ENCODE data around the gene RANBP3. TPM values are rescaled to one million over a fixed set of nuclear protein-coding genes. Genes with fewer than 3 reads are reported as not detected.
"Not testable (repeated sequence)": the region's sequence is repeated elsewhere in the genome, so short reads cannot be mapped to it uniquely, and the experiment has no call there.

The RANBP3 gene
- total and polyA plus RNA-seq, 2 of the 8 experiments (the other 6 are each of a cell fraction or from before 2014, with no cell fraction given): 95.4 to 122 TPM

- H3K18ac ChIP-seq (ENCODE audit: extremely low read depth, low read length); H2BK5ac ChIP-seq (ENCODE audit: low read depth, low read length); H3K4me2 ChIP-seq (ENCODE audit: insufficient read depth in 1 of 2, low read depth in 2 of 2, low read length in 2 of 2); H3K4me1 ChIP-seq (replicated peaks in 1 of 4; ENCODE audit: control insufficient read depth in 3 of 4, insufficient read depth in 4 of 4, low read length in 3 of 4); H3K9me3 ChIP-seq (ENCODE audit: insufficient read depth in 2 of 2, low read depth in 1 of 2, low read length in 1 of 2); H3K23me2 ChIP-seq (ENCODE audit: low read depth, low read length); H3K56ac ChIP-seq (replicated peaks; ENCODE audit: insufficient read length, low read depth, low read length); H2AFZ ChIP-seq (ENCODE audit: low read length); H3K79me1 ChIP-seq (ENCODE audit: low read depth, low read length); H2BK120ac ChIP-seq (replicated peaks; ENCODE audit: low read depth, low read length); H3K9ac ChIP-seq (replicated peaks in 1 of 4; ENCODE audit: extremely low read depth in 1 of 4, low read depth in 3 of 4, low read length in 3 of 4); H4K91ac ChIP-seq (replicated peaks; ENCODE audit: insufficient read length, low read length); H3K4me3 ChIP-seq (ENCODE audit: extremely low read depth in 1 of 4, insufficient read depth in 2 of 4, low read depth in 3 of 4, low read length in 4 of 4); H4K20me1 ChIP-seq (replicated peaks in 1 of 2; ENCODE audit: control insufficient read depth in 1 of 2, insufficient read depth in 2 of 2, low read length in 2 of 2); H2AK5ac ChIP-seq (ENCODE audit: low read depth, low read length); H3K36me3 ChIP-seq (ENCODE audit: control insufficient read depth in 2 of 4, insufficient read depth in 4 of 4, low read length in 3 of 4); H3K79me2 ChIP-seq (ENCODE audit: control insufficient read depth in 1 of 2, insufficient read depth in 2 of 2, low read length in 2 of 2); H3K23ac ChIP-seq (ENCODE audit: insufficient read length); H2BK12ac ChIP-seq (ENCODE audit: low read depth, low read length); H4K8ac ChIP-seq (ENCODE audit: extremely low read depth, insufficient read depth, low read length); H4K5ac ChIP-seq (ENCODE audit: insufficient read length, low read depth, low read length); FAIRE-seq; POLR2A ChIA-PET (ENCODE audit: partially characterized antibody); H2BK15ac ChIP-seq (ENCODE audit: low read length); H3K4ac ChIP-seq (replicated peaks; ENCODE audit: insufficient read length, low read depth, low read length); H2BK20ac ChIP-seq (ENCODE audit: low read length); H3K14ac ChIP-seq (ENCODE audit: insufficient read length); H3K27me3 ChIP-seq (replicated peaks in 1 of 4; ENCODE audit: control insufficient read depth in 3 of 4, extremely low read depth in 1 of 4, insufficient read depth in 3 of 4, low read length in 3 of 4); DNase-seq (ENCODE audit: low read depth in 1 of 2, low spot score in 2 of 2); H3K27ac ChIP-seq (ENCODE audit: low read depth, low read length): not testable (repeated sequence)
- CTCF ChIA-PET (ENCODE audit: partially characterized antibody): interaction anchor here (0.8 to 6.7 kb wide), 5 partner anchors 11 to 202 kb away, joined by 4 to 44 read pairs (median 31); no protein-coding TSS in a partner anchor
- 93% methylated on average over 7 of the region's 7 CpGs; no CpG with 5 or more reads in 1 of the 2 experiments for WGBS, 2 experiments (ENCODE audit: extremely low coverage in 1 of 2, insufficient coverage in 1 of 2, insufficient read length in 1 of 2, insufficient replicate concordance in 2 of 2, low coverage in 1 of 2, low lambda C conversion rate in 2 of 2, missing lambda C conversion rate in 1 of 2)
These were observed 28.1 kb upstream of the RANBP3 start for GRCh38 chr19:6006070-6006446.

All from H1 (cell line).